Myometrial cell (primary cell): Measurements from ENCODE around the gene ULK1. TPM values are rescaled to one million over a fixed set of nuclear protein-coding genes. Genes with fewer than 3 reads are reported as not detected.

Source experiments
- total RNA-seq: library from RNA; depleted of rRNA; stranded (reverse); fragments of >200 nt; gene quantifications from 2 replicates; pipeline ENCODE4 v1.2.3, GENCODE V29; 2015

The ULK1 gene
- total RNA-seq: 4.0 and 9.4 TPM in 2 replicates

GRCh38 chr12:131894313-131894860, at the start of gene ULK1:
Gene ULK1, plus strand, starts transcription at chr12:131894622. Its CDS starts 380 bp downstream, at chr12:131895002.

DNA sequence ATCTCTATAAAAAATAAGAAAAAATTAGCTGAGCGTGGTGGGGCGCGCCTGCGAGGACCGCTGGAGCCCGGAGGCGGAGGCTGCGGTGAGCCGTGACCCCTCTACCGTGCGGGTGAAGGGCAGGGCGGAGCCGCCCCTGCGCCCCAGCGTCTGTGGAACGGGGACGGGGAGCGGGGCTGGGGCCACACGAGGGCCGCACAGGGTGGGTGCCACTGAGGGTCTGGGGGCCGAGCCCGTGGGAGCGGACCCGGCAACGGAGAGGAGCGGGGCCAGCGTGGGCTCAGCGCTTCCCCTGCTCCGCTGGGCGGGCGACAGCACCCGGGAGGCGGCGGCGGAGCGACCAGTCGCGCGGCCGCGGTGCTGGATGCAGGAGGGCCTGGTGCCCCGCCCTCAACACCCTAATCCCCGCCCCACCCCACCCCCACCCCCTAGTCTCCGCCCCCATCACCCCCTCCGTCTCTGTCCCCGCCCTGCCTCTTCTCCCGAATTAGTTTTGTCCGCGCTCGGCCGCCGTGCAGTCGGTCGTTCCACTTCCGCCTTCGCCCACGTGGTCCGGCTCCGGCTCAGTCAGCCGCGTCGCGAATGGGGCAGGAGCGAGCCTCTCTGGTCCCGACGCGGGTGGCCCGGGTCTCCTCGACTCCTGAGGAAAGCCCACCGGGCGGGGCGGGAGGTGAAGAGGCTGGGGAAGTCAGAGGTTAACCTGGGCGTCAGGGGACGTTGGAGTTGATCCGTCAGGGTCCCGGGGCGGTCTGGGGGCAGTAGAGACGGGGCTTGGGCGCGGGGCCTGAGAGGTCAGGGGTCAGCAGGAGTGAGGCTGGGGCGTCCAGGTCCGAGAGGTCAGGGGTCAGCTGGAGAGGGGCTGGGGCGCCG, 34.5 kb downstream of the ULK1 start, which contains the start of gene PUS1:
Gene PUS1 (plus strand): TSS at position 566 of the 870 bp plus-strand sequence. CDS start 447 bp downstream, outside the sequence.

GRCh38 chr12:131949431-131950181, 55.2 kb downstream of the ULK1 start, which contains the start of gene EP400:
Gene EP400, plus strand, starts transcription at chr12:131949942. Its CDS starts 10,678 bp downstream, at chr12:131960620.

Other genes with a start within 250 kb of the ULK1 start
- gene SFSWAP, start 183.5 kb upstream of the ULK1 start, total RNA-seq: 12.7 and 14.4 TPM in 2 replicates
- gene MMP17, start 66.2 kb upstream of the ULK1 start, total RNA-seq: 19.7 and 65.2 TPM in 2 replicates
- gene PUS1, start 34.7 kb downstream of the ULK1 start, total RNA-seq: 20.0 and 23.9 TPM in 2 replicates
- 5.0 and 6.1 TPM in 2 replicates for gene EP400, start 55.3 kb downstream of the ULK1 start, total RNA-seq
- gene DDX51, start 249.7 kb downstream of the ULK1 start, total RNA-seq: 11.7 and 13.0 TPM in 2 replicates
- gene NOC4L, start 249.8 kb downstream of the ULK1 start, total RNA-seq: 15.6 and 16.8 TPM in 2 replicates